Activated naive CD8-positive, alpha-beta T cell treated with anti-CD3 and anti-CD28 coated beads for 36 hours (primary cell): ENCODE results near the gene TNFRSF12A. TPM values are rescaled to one million over a fixed set of nuclear protein-coding genes. Genes with fewer than 3 reads are reported as not detected.

Source experiments
- DNase-seq: peaks from one replicate; pipeline ENCODE4 v3.0.0; 2021
- H3K27ac Mint-ChIP-seq: one replicate; pipeline ENCODE4 v1.8.0; 2022; ENCODE audit warnings: mild to moderate bottlenecking, moderate library complexity, mixed read lengths
- H3K27me3 Mint-ChIP-seq: one replicate; pipeline ENCODE4 v1.8.0; 2022; ENCODE audit warnings: mild to moderate bottlenecking, mixed read lengths
- H3K36me3 Mint-ChIP-seq: one replicate; pipeline ENCODE4 v1.8.0; 2021; ENCODE audit warnings: mild to moderate bottlenecking, mixed read lengths
- H3K4me1 Mint-ChIP-seq: one replicate; pipeline ENCODE4 v1.8.0; 2021; ENCODE audit warnings: mixed read lengths
- H3K4me3 Mint-ChIP-seq: one replicate; pipeline ENCODE4 v1.8.0; 2022; ENCODE audit warnings: mild to moderate bottlenecking, moderate library complexity, mixed read lengths
- H3K9me3 Mint-ChIP-seq: one replicate; pipeline ENCODE4 v1.8.0; 2022; ENCODE audit warnings: mixed read lengths
- total RNA-seq, 2 experiments: library from RNA; stranded (reverse); gene quantifications; one replicate each; pipeline ENCODE4 v1.2.3, GENCODE V29; 2021

TNFRSF12A gene
- total RNA-seq, 2 experiments from 2014 or later, result 1.2 to 1.5 TPM

GRCh38 chr16:2981177-2981898, 38.8 kb upstream of the TNFRSF12A start:
- peaks cover 21% of the 10 kb centered on the region for H3K36me3 Mint-ChIP-seq
- H3K27ac Mint-ChIP-seq, result peak overlapping the region; percentile 86
- H3K4me3 Mint-ChIP-seq, result peak overlapping the region; percentile 89
- peaks cover 5% of the 10 kb centered on the region for H3K4me1 Mint-ChIP-seq
- H3K9me3 Mint-ChIP-seq, result no peaks in the 10 kb centered on the region
- DNase-seq, result no peak
- H3K27me3 Mint-ChIP-seq, result peaks cover 4% of the 10 kb centered on the region

DNA sequence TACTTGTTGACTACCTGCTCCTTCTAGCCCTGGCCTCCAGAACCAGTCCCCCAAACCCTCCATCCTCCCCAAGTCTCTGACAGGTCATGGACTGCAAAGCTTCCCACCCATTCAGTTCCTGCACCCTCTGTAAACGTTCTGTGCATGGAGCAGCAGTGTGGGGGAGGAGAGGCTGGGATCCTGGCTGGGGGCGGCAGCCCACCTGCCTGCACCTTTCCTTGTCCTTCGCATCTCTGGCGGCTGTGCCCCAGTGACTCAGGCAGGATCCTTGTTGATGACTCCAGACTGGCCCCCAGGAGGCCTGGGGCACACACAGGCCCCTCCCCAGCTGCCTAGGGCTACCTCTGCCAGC, 38.3 kb upstream of the TNFRSF12A start:
- Mint-ChIP-seq H3K27ac (peak overlapping the region; percentile 26), H3K36me3 (peaks cover 20% of the 10 kb centered on the region), H3K27me3 (peaks cover 4% of the 10 kb centered on the region), H3K4me1 (peaks cover 5% of the 10 kb centered on the region), H3K9me3 (no peaks in the 10 kb centered on the region), H3K4me3 (peak overlapping the region; percentile 89)
- no peak for DNase-seq

- Mint-ChIP-seq H3K4me1 (peaks cover 5% of the 10 kb centered on the region), H3K27ac (no peak overlapping the region), H3K9me3 (no peaks in the 10 kb centered on the region), H3K36me3 (peaks cover 15% of the 10 kb centered on the region), H3K4me3 (peak overlapping the region; percentile 1), H3K27me3 (peaks cover 4% of the 10 kb centered on the region)
- no peak for DNase-seq
Observed at GRCh38 chr16:2982402-2982801, 37.8 kb upstream of the TNFRSF12A start.

DNA sequence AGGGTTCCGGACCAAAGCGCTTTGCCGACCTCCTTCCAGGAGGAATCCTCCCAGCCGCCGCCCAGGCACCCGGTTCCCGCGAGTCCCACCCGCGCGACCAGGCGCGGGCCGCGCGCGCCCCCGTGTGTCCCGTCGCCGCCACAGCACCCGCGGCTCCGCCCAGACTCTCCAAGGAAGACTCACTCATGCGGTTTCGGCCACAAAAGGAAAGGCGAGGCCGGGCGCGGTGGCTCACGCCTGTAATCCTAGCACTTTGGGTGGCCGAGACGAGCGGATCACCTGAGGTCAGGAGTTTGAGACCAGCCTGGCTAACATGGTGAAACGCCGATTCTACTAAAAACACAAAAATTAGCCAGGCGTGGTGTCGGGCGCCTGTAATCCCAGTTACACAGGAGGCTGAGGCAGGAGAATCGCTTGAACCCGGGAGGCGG, 36.4 kb upstream of the TNFRSF12A start:
- Mint-ChIP-seq H3K36me3 (peaks cover 7% of the 10 kb centered on the region), H3K9me3 (no peaks in the 10 kb centered on the region), H3K4me1 (peaks cover 3% of the 10 kb centered on the region), H3K27me3 (peaks cover 4% of the 10 kb centered on the region), H3K4me3 (peak overlapping the region; percentile 48), H3K27ac (no peak overlapping the region)
- DNase-seq, result peak; percentile 76

DNA sequence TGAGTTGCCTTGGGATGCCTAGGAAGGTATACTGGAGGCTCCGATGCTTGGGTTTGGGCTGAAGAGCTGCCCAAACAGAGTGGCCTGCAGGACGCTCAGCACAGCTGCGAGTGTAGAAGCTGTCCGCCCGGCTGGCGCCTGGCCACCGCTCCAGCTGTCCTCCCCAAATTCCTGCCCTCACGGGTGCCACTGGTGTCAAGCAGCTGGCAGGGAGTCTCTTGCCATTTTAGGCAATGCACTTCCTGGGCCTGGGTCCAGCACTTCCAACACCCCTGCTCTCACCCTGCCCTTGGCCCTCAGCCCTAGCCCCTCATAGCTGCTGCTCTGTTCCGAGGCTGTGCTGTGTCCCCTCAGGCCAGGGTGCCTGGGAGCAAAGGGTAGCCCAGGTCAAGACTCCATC, 34.7 kb upstream of the TNFRSF12A start:
- Mint-ChIP-seq H3K4me1 (peaks cover 3% of the 10 kb centered on the region), H3K9me3 (no peaks in the 10 kb centered on the region), H3K27ac (no peak overlapping the region), H3K4me3 (no peak overlapping the region), H3K27me3 (peaks cover 11% of the 10 kb centered on the region), H3K36me3 (no peaks in the 10 kb centered on the region)
- DNase-seq, result no peak

- H3K36me3 Mint-ChIP-seq, result no peaks in the 10 kb centered on the region
- H3K4me1 Mint-ChIP-seq, result peaks cover 3% of the 10 kb centered on the region
- H3K27me3 Mint-ChIP-seq, result peaks cover 13% of the 10 kb centered on the region
- DNase-seq, result no peak
- no peak overlapping the region for H3K27ac Mint-ChIP-seq
- H3K9me3 Mint-ChIP-seq, result no peaks in the 10 kb centered on the region
- H3K4me3 Mint-ChIP-seq, result no peak overlapping the region
Observed at GRCh38 chr16:2985893-2986355, 34.2 kb upstream of the TNFRSF12A start.

- H3K27me3 Mint-ChIP-seq, result peaks cover 13% of the 10 kb centered on the region
- peaks cover 3% of the 10 kb centered on the region for H3K4me1 Mint-ChIP-seq
- no peak overlapping the region for H3K4me3 Mint-ChIP-seq
- H3K27ac Mint-ChIP-seq, result no peak overlapping the region
- no peak for DNase-seq
- no peaks in the 10 kb centered on the region for H3K9me3 Mint-ChIP-seq
- H3K36me3 Mint-ChIP-seq, result no peaks in the 10 kb centered on the region
Observed at GRCh38 chr16:2986623-2987188, 33.5 kb upstream of the TNFRSF12A start.

DNA sequence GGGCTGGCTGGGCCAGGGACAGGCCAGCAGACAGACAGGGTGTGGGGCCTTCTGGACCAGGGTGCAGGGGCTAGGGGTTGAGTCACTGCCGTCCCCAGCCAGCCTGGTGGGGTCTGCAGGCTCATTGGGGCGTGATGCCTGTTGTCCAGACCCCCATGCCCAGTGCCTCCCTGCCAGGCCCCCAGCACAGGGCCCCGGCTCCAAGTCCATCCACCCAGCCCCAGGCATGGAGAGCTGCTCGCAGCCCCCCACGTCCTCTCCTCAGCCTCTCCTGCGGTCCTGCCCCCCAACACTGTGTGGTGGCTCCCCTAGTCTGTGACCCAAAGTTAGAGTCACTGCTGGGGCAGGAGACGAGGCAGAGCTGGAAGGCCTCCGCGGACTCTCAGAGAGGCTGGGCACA, 32.9 kb upstream of the TNFRSF12A start:
- DNase-seq, result no peak
- H3K27ac Mint-ChIP-seq, result no peak overlapping the region
- H3K36me3 Mint-ChIP-seq, result no peaks in the 10 kb centered on the region
- H3K9me3 Mint-ChIP-seq, result no peaks in the 10 kb centered on the region
- peaks cover 11% of the 10 kb centered on the region for H3K27me3 Mint-ChIP-seq
- no peak overlapping the region for H3K4me3 Mint-ChIP-seq
- H3K4me1 Mint-ChIP-seq, result peaks cover 3% of the 10 kb centered on the region

DNA sequence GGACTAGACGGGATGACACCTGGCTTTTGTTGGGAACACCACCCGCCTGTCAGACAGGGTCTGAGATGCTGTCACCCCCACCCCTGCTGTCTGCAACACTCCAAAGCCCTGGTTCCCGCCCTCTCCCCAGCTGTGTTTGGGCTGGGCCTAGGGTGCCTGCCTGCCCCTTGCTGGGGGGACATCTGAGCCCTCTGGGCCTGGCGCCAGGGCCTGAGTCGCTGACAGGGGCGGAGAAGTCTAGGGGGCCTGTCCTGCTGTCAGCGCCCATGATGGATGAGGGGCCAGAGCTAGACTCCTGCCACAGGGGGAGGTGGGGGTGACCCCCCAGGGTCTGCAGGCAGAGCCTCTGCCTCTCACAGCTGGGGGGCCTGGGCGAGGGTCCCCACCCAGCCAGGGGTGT, 32.3 kb upstream of the TNFRSF12A start:
- Mint-ChIP-seq H3K9me3 (no peaks in the 10 kb centered on the region), H3K27me3 (peaks cover 9% of the 10 kb centered on the region), H3K27ac (no peak overlapping the region), H3K36me3 (no peaks in the 10 kb centered on the region), H3K4me3 (no peak overlapping the region), H3K4me1 (peaks cover 3% of the 10 kb centered on the region)
- DNase-seq, result no peak

GRCh38 chr16:2988590-2989099, 31.5 kb upstream of the TNFRSF12A start:
- H3K27ac Mint-ChIP-seq, result no peak overlapping the region
- H3K4me3 Mint-ChIP-seq, result no peak overlapping the region
- H3K9me3 Mint-ChIP-seq, result no peaks in the 10 kb centered on the region
- H3K36me3 Mint-ChIP-seq, result no peaks in the 10 kb centered on the region
- H3K4me1 Mint-ChIP-seq, result peaks cover 2% of the 10 kb centered on the region
- peaks cover 9% of the 10 kb centered on the region for H3K27me3 Mint-ChIP-seq
- DNase-seq, result no peak

- H3K27ac Mint-ChIP-seq, result no peak overlapping the region
- H3K9me3 Mint-ChIP-seq, result no peaks in the 10 kb centered on the region
- H3K36me3 Mint-ChIP-seq, result no peaks in the 10 kb centered on the region
- DNase-seq, result no peak
- H3K27me3 Mint-ChIP-seq, result peaks cover 9% of the 10 kb centered on the region
- H3K4me3 Mint-ChIP-seq, result no peak overlapping the region
- H3K4me1 Mint-ChIP-seq, result no peaks in the 10 kb centered on the region
Observed at GRCh38 chr16:2990891-2991290, 29.3 kb upstream of the TNFRSF12A start.

- Mint-ChIP-seq H3K36me3 (no peaks in the 10 kb centered on the region), H3K9me3 (no peaks in the 10 kb centered on the region), H3K27me3 (peaks cover 9% of the 10 kb centered on the region), H3K27ac (no peak overlapping the region), H3K4me1 (no peaks in the 10 kb centered on the region), H3K4me3 (no peak overlapping the region)
- DNase-seq, result no peak
Observed at GRCh38 chr16:2991566-2992261, 28.5 kb upstream of the TNFRSF12A start.

- DNase-seq, result no peak
- Mint-ChIP-seq H3K4me1 (no peaks in the 10 kb centered on the region), H3K9me3 (no peaks in the 10 kb centered on the region), H3K36me3 (no peaks in the 10 kb centered on the region), H3K4me3 (no peak overlapping the region), H3K27me3 (peaks cover 9% of the 10 kb centered on the region), H3K27ac (no peak overlapping the region)
Observed at GRCh38 chr16:2992383-2993081, 27.6 kb upstream of the TNFRSF12A start.

DNA sequence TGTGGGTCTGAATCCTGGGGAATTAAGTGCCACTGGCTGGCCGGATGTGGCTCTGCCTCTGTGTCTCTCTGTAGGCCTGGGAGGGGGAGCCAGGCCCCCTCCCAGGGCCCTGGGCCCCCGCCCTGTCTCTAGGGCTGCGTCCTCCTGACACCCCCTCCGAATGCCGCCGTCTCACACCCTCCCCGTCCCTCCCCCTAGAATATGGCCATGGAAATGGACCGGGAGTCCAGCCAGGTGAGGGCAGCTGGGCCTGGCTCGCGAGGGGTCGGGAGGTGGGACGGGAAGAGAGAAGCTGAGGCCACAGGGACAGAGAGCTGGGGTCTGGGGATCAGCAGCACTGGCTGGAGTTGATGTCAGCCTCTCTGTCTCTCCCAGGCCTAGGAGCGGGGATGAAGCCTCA, 23.9 kb upstream of the TNFRSF12A start:
- H3K4me1 Mint-ChIP-seq, result no peaks in the 10 kb centered on the region
- H3K36me3 Mint-ChIP-seq, result no peaks in the 10 kb centered on the region
- no peak for DNase-seq
- no peak overlapping the region for H3K27ac Mint-ChIP-seq
- H3K4me3 Mint-ChIP-seq, result no peak overlapping the region
- no peaks in the 10 kb centered on the region for H3K27me3 Mint-ChIP-seq
- no peaks in the 10 kb centered on the region for H3K9me3 Mint-ChIP-seq

- Mint-ChIP-seq H3K9me3 (no peaks in the 10 kb centered on the region), H3K4me3 (no peak overlapping the region), H3K27ac (no peak overlapping the region), H3K27me3 (peaks cover 3% of the 10 kb centered on the region), H3K36me3 (no peaks in the 10 kb centered on the region), H3K4me1 (no peaks in the 10 kb centered on the region)
- DNase-seq, result no peak
Observed at GRCh38 chr16:2999929-3000328, 20.2 kb upstream of the TNFRSF12A start.
